H9 (cell line): ENCODE data around the gene TBC1D25. TPM values are rescaled to one million over a fixed set of nuclear protein-coding genes. Genes with fewer than 3 reads are reported as not detected.

Source experiments
- DNase-seq: peaks from one replicate; pipeline ENCODE4 v3.0.0-alpha.2; 2017
- H2AFZ ChIP-seq: one replicate; pipeline ENCODE4 v1.6.1; 2013; ENCODE audit warnings: mild to moderate bottlenecking, low read length, control low read depth, moderate library complexity
- H2AK5ac ChIP-seq: 2 replicates; pipeline ENCODE4 v1.6.1; 2013; ENCODE audit warnings: low read length, control low read depth, mixed read lengths; ENCODE audit not compliant: insufficient read length
- H2BK120ac ChIP-seq: one replicate; pipeline ENCODE4 v1.6.1; 2013; ENCODE audit warnings: low read depth, mild to moderate bottlenecking, low read length, control low read depth, inconsistent platforms; ENCODE audit not compliant: poor library complexity, severe bottlenecking
- H2BK12ac ChIP-seq: 2 replicates; pipeline ENCODE4 v1.6.1; 2013; ENCODE audit warnings: low read length, control low read depth, mixed read lengths, low read depth; ENCODE audit not compliant: insufficient read length
- H2BK15ac ChIP-seq: 2 replicates; pipeline ENCODE4 v1.6.1; 2013; ENCODE audit warnings: low read depth, low read length, control low read depth
- H2BK20ac ChIP-seq: one replicate; pipeline ENCODE4 v1.6.1; 2013; ENCODE audit warnings: low read depth, mild to moderate bottlenecking, low read length, control low read depth, inconsistent platforms; ENCODE audit not compliant: poor library complexity, severe bottlenecking
- H2BK5ac ChIP-seq: 2 replicates; pipeline ENCODE4 v1.6.1; 2013; ENCODE audit warnings: low read length, control low read depth, mixed read lengths; ENCODE audit not compliant: insufficient read length
- H3K14ac ChIP-seq: 2 replicates; pipeline ENCODE4 v1.6.1; 2013; ENCODE audit warnings: low read length, control low read depth; ENCODE audit not compliant: insufficient read depth
- H3K18ac ChIP-seq: 2 replicates; pipeline ENCODE4 v1.6.1; 2013; ENCODE audit warnings: low read depth, mild to moderate bottlenecking, mixed read lengths, low read length, control low read depth; ENCODE audit not compliant: insufficient read length
- H3K23ac ChIP-seq: 2 replicates; pipeline ENCODE4 v1.6.1; 2013; ENCODE audit warnings: low read length, control low read depth, mixed read lengths, low read depth; ENCODE audit not compliant: insufficient read length
- H3K23me2 ChIP-seq: 2 replicates; pipeline ENCODE4 v1.6.1; 2013; ENCODE audit warnings: low read depth, mild to moderate bottlenecking, mixed read lengths, low read length, control low read depth; ENCODE audit not compliant: insufficient read length, poor library complexity, severe bottlenecking
- H3K27ac ChIP-seq: 2 replicates; pipeline ENCODE4 v1.5.1; 2013; ENCODE audit warnings: low read length, control low read depth, mixed read lengths, low read depth; ENCODE audit not compliant: insufficient read length
- H3K27me3 ChIP-seq: 2 replicates; pipeline ENCODE4 v1.6.1; 2013; ENCODE audit warnings: low read length, control low read depth, inconsistent platforms; ENCODE audit not compliant: insufficient read depth
- H3K4ac ChIP-seq: 2 replicates; pipeline ENCODE4 v1.6.1; 2013; ENCODE audit warnings: low read depth, mild to moderate bottlenecking, control low read depth, inconsistent platforms, low read length, moderate library complexity
- H3K4me1 ChIP-seq: 2 replicates; pipeline ENCODE4 v1.6.1; 2013; ENCODE audit warnings: low read length, control low read depth, inconsistent platforms; ENCODE audit not compliant: insufficient read depth
- H3K4me2 ChIP-seq: 2 replicates; pipeline ENCODE4 v1.6.1; 2013; ENCODE audit warnings: low read length, control low read depth, mixed read lengths; ENCODE audit not compliant: insufficient read length, insufficient read depth
- H3K56ac ChIP-seq: 2 replicates; pipeline ENCODE4 v1.6.1; 2013; ENCODE audit warnings: low read depth, mild to moderate bottlenecking, mixed read lengths, low read length, control low read depth; ENCODE audit not compliant: insufficient read length
- H3K79me1 ChIP-seq: 2 replicates; pipeline ENCODE4 v1.6.1; 2013; ENCODE audit warnings: low read depth, mild to moderate bottlenecking, moderate library complexity, low read length, control low read depth, inconsistent platforms; ENCODE audit not compliant: insufficient read depth, poor library complexity, severe bottlenecking
- H3K79me2 ChIP-seq: 2 replicates; pipeline ENCODE4 v1.6.1; 2013; ENCODE audit warnings: low read length, control low read depth, inconsistent platforms; ENCODE audit not compliant: insufficient read depth
- H3K9ac ChIP-seq: 2 replicates; pipeline ENCODE4 v1.6.1; 2013; ENCODE audit warnings: low read length, control low read depth, mixed read lengths; ENCODE audit not compliant: insufficient read length; ENCODE audit errors: extremely low read depth
- H3K9me3 ChIP-seq: one replicate; pipeline ENCODE4 v1.6.1; 2013; ENCODE audit warnings: low read depth, low read length, inconsistent platforms; ENCODE audit not compliant: control insufficient read depth
- H3T11ph ChIP-seq: one replicate; pipeline ENCODE4 v1.6.1; 2013; ENCODE audit warnings: mild to moderate bottlenecking, low read length, control low read depth, inconsistent platforms
- H4K20me1 ChIP-seq: one replicate; pipeline ENCODE4 v1.6.1; 2013; ENCODE audit not compliant: control insufficient read depth, insufficient read length, insufficient read depth
- H4K5ac ChIP-seq: 2 replicates; pipeline ENCODE4 v1.6.1; 2013; ENCODE audit warnings: low read depth, mild to moderate bottlenecking, mixed read lengths, low read length, control low read depth; ENCODE audit not compliant: insufficient read length
- H4K8ac ChIP-seq: replicated peaks from 2 replicates; pipeline ENCODE4 v1.6.1; 2013; ENCODE audit warnings: low read length, control low read depth, mixed read lengths, low read depth; ENCODE audit not compliant: insufficient read length
- H4K91ac ChIP-seq: 2 replicates; pipeline ENCODE4 v1.6.1; 2013; ENCODE audit warnings: low read depth, mild to moderate bottlenecking, moderate library complexity, mixed read lengths, low read length, control low read depth; ENCODE audit not compliant: insufficient read length
- H3K27ac Mint-ChIP-seq, 3 experiments: 2 replicates in 2 of 3; 3 replicates in 1 of 3; pipeline ENCODE4 v1.8.0; 2020 to 2021; ENCODE audit warnings: mixed read lengths in 3 of 3, mild to moderate bottlenecking in 1 of 3, moderate library complexity in 1 of 3
- H3K27me3 Mint-ChIP-seq: 2 replicates; pipeline ENCODE4 v1.8.0; 2021; ENCODE audit warnings: low read depth, mild to moderate bottlenecking, moderate library complexity, mixed read lengths
- H3K36me3 Mint-ChIP-seq, 3 experiments: 2 replicates in 2 of 3; 3 replicates in 1 of 3; pipeline ENCODE4 v1.8.0; 2020 to 2021; ENCODE audit warnings: low read depth in 3 of 3, mixed read lengths in 3 of 3; ENCODE audit not compliant: insufficient read depth in 1 of 3
- H3K4me1 Mint-ChIP-seq, 2 experiments: 2 replicates each; pipeline ENCODE4 v1.8.0; 2020; ENCODE audit warnings: mixed read lengths in 2 of 2
- H3K4me3 Mint-ChIP-seq, 2 experiments: 2 replicates in 1 of 2; 3 replicates in 1 of 2; pipeline ENCODE4 v1.8.0; 2020 to 2021; ENCODE audit warnings: mild to moderate bottlenecking in 2 of 2, mixed read lengths in 2 of 2, moderate library complexity in 1 of 2
- H3K9me3 Mint-ChIP-seq, 2 experiments: 2 replicates in 1 of 2; 3 replicates in 1 of 2; pipeline ENCODE4 v1.8.0; 2020; ENCODE audit warnings: mild to moderate bottlenecking in 2 of 2, mixed read lengths in 2 of 2, moderate library complexity in 1 of 2
- WGBS: extraction: QIAGEN DNeasy Blood & Tissue Kit; methylation state at CpG from one replicate; pipeline ENCODE4 v1.1.7; 2013; ENCODE audit warnings: missing lambda C conversion rate, low lambda C conversion rate, mixed read lengths; ENCODE audit not compliant: insufficient read length; ENCODE audit errors: extremely low coverage; 5-methylcytosine and 5-hydroxymethylcytosine counted together
- total RNA-seq: library from RNA; stranded (reverse); gene quantifications from 2 replicates; pipeline ENCODE4 v1.2.1, GENCODE V29; 2021
- TF ChIP-seq, protein P1 (sequence below): fragments of 200-600 bp; sonication (generic); conservative IDR thresholded peaks from 3 replicates; pipeline ENCODE4 v1.8.0; 2021; ENCODE audit warnings: antibody characterized with exemption, mild to moderate bottlenecking

Gene TBC1D25
- total RNA-seq, 1 experiment from 2014 or later, result 10.2 TPM

DNA sequence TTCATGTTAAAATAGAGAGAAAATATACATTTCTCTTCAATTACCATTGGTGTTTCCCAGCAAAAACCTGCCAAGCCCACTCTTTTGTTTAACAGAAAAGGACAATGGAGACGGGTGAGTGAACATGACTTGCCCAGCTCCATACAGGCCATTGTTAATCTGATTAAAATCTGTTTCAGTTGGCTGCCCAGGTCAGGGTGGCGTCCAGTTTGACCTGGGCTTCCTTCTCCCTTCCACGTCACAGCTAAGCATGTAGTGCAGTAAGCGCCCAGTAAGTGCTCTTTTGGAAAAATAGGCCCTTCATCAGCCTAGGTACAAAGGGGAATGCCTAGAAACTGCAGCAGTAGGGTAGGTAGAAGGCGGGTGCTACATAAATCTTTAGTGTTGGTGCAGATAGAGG lies 32.3 kb upstream of the TBC1D25 start:
- no peaks in the 10 kb centered on the region for H3K79me2 ChIP-seq
- H3K14ac ChIP-seq, result no peak overlapping the region
- H3K27me3 ChIP-seq, result no peaks in the 10 kb centered on the region
- peak overlapping the region in 1 of 2 experiments; percentile 4; a peak in 1 of 5 replicates for H3K4me3 Mint-ChIP-seq
- peaks cover 35% of the 10 kb centered on the region for H3K9me3 ChIP-seq
- no peak for DNase-seq
- H3K4me2 ChIP-seq, result no peak overlapping the region
- no peak overlapping the region for H4K91ac ChIP-seq
- H3K9ac ChIP-seq, result no peak overlapping the region
- TF ChIP-seq, protein P1, sequence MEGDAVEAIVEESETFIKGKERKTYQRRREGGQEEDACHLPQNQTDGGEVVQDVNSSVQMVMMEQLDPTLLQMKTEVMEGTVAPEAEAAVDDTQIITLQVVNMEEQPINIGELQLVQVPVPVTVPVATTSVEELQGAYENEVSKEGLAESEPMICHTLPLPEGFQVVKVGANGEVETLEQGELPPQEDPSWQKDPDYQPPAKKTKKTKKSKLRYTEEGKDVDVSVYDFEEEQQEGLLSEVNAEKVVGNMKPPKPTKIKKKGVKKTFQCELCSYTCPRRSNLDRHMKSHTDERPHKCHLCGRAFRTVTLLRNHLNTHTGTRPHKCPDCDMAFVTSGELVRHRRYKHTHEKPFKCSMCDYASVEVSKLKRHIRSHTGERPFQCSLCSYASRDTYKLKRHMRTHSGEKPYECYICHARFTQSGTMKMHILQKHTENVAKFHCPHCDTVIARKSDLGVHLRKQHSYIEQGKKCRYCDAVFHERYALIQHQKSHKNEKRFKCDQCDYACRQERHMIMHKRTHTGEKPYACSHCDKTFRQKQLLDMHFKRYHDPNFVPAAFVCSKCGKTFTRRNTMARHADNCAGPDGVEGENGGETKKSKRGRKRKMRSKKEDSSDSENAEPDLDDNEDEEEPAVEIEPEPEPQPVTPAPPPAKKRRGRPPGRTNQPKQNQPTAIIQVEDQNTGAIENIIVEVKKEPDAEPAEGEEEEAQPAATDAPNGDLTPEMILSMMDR, result no peak
- no peak overlapping the region for H2AK5ac ChIP-seq
- no peaks in the 10 kb centered on the region for H4K20me1 ChIP-seq
- H3K36me3 Mint-ChIP-seq, result peaks cover 4 to 9% (median 5%) of the 10 kb centered on the region in 3 experiments; a peak in 5 of 7 replicates
- H3K27ac ChIP-seq, result no peak overlapping the region
- no peak overlapping the region for H3K4ac ChIP-seq
- no peak overlapping the region for H2AFZ ChIP-seq
- H3K18ac ChIP-seq, result no peak overlapping the region
- H3K79me1 ChIP-seq, result no peaks in the 10 kb centered on the region
- no peak overlapping the region for H2BK12ac ChIP-seq
- no peak overlapping the region for H3K56ac ChIP-seq
- no peak overlapping the region for H3K23ac ChIP-seq
- H4K8ac ChIP-seq, result no peak overlapping the region
- H3K9me3 Mint-ChIP-seq, result peaks cover 67 to 70% of the 10 kb centered on the region in 2 experiments
- no peaks in the 10 kb centered on the region for H3K4me1 ChIP-seq
- H2BK5ac ChIP-seq, result no peak overlapping the region
- no CpG with 5 or more reads among the region's 5 CpGs for WGBS
- H3K27ac Mint-ChIP-seq, result no peak overlapping the region
- peaks cover 4% of the 10 kb centered on the region for H3K27me3 Mint-ChIP-seq
- H2BK15ac ChIP-seq, result no peak overlapping the region
- H2BK20ac ChIP-seq, result no peak overlapping the region
- no peak overlapping the region for H3T11ph ChIP-seq
- H3K23me2 ChIP-seq, result peaks cover 5% of the 10 kb centered on the region
- H3K4me1 Mint-ChIP-seq, result peaks cover 3 to 8% of the 10 kb centered on the region in 2 experiments; a peak in 3 of 4 replicates
- H4K5ac ChIP-seq, result no peak overlapping the region
- H2BK120ac ChIP-seq, result no peak overlapping the region
